ENCODE measurements around the gene AP1AR.
"Not testable (repeated sequence)": the region's sequence is repeated elsewhere in the genome, so short reads cannot be mapped to it uniquely, and the experiment has no call there.

The AP1AR gene, protein sequence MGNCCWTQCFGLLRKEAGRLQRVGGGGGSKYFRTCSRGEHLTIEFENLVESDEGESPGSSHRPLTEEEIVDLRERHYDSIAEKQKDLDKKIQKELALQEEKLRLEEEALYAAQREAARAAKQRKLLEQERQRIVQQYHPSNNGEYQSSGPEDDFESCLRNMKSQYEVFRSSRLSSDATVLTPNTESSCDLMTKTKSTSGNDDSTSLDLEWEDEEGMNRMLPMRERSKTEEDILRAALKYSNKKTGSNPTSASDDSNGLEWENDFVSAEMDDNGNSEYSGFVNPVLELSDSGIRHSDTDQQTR

DNA sequence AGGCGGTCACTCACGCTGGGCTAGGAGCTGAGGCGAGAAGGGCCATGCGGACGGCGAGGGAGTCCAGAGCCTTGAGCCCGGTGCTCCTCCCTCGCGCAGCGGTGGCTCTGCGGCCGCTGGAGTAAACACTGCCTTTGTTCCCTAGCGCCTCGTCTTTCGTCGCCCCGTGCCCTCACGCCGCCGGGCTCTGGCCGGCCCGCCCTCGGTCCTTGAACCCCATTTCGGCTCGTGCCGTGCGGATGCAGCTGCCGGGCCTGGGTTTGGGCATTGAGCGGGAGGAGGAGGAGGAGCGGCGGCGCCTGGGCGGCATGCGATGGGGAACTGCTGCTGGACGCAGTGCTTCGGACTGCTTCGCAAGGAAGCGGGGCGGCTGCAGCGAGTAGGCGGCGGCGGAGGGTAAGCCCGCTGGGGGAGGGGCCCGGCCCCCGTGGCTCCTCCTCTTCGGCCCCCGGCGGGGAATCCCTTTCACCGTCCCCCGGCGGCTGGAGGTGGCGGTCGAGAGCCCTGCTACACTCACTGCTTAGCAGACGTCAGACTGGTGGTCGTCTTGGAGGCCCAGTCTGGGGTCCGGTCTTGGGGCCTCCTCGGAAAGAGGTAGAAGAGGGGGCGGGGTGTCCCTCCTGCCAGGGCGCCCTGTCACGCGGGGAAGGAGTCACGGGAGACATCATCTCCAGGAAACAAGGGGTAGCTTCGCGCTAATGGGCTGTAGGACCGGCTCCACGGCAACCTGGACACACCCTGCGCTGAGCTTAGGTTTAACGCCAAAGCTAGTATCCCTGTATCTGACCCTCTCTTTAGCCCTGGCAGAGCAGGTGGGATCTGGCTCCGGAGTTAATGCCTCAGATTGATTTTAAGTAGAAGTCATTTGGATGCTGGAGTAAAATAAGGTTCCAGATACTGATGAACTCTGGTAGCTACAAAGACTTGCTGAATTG lies at the start of gene AP1AR:
Gene AP1AR, plus strand, starts transcription at position 9 of the 935 bp plus-strand sequence. Its CDS starts 305 bp downstream, at position 314.
- DNase-seq (ENCODE audit: extremely low spot score, insufficient read length, low read depth) (peak; percentile 68), FAIRE-seq (peak; percentile 78)

DNA sequence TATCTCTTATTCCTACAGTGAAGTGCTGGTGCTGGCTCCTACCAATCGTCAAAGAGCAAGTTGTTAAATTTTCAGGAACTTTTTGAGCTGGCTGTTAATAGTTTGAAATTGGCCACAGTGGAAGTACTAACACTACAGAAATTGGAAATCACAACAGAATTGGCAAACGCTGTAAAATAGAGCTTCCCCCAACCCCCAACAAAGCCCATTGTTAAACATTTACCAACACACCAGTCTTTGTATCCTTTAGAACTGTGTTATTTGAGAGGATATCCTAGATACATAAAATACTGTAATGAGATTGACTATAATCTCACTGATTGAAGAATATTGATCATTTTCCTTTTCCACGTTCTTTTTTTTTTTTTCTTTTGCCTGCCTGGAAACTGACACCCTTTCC lies 49.0 kb upstream of the AP1AR start:
- no peak for FAIRE-seq
- DNase-seq (ENCODE audit: extremely low spot score, insufficient read length, low read depth) = no peak

DNA sequence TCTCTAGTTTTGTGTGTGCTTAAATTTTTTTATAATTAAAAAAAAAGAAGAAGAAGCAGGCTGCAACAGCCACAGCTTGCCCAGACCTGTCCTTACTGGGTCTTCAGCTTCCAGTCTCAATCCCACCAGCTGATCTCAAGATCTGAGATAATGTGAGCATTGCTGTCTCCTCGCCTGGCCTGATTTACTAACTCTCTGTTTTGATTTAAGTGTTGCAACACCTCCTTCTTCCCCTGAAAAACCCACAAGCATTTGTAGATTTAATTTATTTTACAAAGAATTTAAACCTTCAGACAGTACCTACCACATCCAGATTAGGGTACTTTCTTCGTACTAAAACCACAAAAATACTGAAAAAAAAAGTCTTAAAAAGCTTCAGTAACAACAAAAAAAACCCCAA lies 48.3 kb upstream of the AP1AR start:
- DNase-seq (ENCODE audit: extremely low spot score, insufficient read length, low read depth) (no peak), FAIRE-seq (no peak)

DNA sequence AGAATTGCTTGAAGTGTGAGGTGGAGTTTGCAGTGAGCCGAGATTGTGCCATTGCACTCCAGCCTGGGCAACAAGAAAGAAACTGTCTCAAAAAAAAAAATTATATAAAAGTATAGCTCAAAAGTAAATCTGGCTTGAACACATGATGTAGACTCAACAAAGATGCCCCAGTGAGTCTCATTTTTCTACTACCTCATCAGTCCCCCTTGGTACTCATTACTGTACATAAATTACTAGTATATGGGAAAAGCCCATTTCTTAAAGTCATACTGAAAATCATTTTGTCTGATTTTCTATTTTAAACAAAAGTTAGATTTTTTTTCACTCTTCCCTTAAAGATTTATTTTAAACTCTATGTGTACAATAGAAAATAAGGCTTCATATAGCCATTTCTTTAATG lies 47.1 kb upstream of the AP1AR start:
- no peak for DNase-seq (ENCODE audit: extremely low spot score, insufficient read length, low read depth)

DNA sequence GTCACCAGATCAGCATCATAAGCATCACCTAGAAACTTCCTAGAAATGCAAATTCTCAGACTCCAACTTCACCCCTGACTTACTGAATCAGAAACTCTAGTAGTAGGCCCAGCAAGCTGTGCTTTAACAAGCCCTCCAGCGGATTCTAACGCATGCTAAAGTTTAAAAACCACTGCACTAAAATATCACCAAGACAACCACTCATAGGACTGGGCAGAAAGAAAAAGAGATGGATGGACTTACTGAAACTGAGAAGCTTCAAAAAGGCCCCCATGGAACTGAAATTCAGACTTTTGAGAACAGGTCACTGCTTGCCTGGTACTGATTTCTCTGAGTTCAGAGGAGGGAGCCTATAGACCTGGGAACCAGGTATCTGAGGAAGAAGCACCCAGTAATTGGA lies 46.3 kb upstream of the AP1AR start:
- DNase-seq (ENCODE audit: extremely low spot score, insufficient read length, low read depth) = no peak
- FAIRE-seq = no peak

More for the DNA sequence above, 47.1 kb upstream of the AP1AR start:
- FAIRE-seq = no peak

DNA sequence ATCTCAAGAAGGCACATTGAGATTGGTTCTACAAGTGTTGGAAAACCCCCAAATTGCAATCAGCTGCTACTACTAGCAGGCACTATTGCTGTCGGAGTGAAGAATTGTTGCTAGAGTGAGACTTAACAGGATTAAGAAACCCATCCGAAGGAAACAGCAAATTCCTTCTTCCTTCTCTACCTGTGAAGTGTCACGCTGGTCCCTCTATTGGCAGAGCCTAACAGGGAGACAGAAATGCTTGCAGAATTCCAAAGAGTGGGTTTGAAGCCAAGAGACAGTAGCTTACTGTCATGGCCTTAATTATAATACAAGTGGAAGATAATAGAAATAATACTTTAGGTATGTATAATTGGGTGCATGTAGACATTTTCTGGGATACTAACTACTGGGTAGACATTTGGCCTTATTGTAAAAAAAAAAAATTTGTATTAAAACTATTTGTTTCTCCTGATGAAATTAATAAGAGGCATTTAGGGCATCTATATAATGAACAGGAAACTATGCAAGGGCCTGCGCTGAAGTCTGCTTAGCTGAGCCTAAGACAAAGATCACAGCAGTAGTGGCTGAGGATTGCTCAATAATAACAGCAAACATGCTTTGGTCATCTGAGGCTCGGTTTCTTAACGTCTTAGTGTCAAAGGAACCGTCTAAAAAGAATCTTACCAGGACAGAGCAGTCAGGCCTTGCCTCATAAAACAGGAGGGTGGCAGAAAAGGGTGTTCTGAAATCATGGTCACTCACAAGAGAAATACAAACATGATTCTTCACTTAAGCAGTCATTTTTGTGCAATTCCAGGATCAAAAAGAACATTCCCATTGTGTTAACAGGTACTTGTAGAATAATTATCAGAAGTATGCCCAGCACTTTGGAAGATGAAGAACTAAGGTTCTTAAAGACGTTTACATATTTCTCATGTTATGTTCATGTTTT lies 45.6 kb upstream of the AP1AR start:
- FAIRE-seq = no peak

DNA sequence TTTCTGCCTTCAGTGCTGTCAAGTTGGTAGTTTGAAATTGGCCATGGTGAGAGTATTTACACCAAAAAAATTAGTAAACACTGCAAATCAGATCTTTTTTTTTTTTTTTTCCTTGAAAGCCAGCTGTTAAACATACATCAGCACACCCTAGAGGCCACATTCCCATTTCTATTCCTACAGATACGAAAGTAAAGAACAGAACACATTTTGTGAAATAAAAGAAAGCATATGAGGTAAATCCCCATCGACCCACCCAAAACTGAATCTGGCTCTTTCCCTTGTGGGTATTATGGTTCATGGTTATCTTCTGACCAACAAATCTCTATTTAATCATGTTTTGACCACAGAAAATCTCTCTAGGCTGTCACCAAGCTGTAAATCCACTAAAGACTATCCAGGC lies 41.8 kb upstream of the AP1AR start:
- no peak for DNase-seq (ENCODE audit: extremely low spot score, insufficient read length, low read depth)
- FAIRE-seq = no peak

More for the DNA sequence above, 45.6 kb upstream of the AP1AR start:
- no peak for DNase-seq (ENCODE audit: extremely low spot score, insufficient read length, low read depth)

DNA sequence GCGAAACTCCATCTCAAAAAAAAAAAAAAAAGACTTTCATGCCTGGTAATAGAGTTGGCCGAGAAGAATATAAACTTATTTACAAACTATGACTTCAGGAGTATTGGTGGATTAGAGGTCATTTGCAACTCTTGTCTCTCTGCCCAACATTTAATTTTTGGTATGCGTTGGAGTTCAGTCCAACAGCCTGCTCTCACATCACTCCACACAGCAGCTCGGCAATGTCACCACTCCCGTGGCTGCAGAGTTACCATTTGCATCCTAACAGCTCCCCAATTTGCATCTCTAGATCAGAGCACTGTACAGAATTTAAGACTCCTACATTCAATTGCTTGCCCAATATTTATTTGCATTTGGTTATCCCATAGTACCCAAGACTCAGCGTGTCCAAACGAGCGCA lies 40.9 kb upstream of the AP1AR start:
- DNase-seq (ENCODE audit: extremely low spot score, insufficient read length, low read depth) (no peak), FAIRE-seq (no peak)

DNA sequence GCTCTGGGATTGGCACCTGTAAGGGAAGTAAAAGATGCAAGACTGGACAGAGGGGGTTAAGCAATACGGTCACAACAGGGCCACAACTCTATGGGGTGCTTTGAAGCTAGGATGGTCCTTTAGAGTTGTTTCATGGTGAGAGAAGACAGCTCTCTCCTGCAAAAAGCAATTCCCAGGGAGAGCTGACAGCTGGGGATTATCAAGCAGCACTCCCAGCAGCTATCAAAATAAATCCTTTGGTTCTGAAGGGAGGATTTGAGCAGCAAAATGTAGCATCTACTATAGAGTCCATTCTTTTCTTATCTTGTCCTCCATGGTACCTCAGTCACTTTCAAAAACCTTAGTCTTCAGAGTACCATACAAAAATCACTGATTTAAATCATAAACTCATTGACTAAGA lies 35.1 kb upstream of the AP1AR start:
- no peak for DNase-seq (ENCODE audit: extremely low spot score, insufficient read length, low read depth)
- no peak for FAIRE-seq

DNA sequence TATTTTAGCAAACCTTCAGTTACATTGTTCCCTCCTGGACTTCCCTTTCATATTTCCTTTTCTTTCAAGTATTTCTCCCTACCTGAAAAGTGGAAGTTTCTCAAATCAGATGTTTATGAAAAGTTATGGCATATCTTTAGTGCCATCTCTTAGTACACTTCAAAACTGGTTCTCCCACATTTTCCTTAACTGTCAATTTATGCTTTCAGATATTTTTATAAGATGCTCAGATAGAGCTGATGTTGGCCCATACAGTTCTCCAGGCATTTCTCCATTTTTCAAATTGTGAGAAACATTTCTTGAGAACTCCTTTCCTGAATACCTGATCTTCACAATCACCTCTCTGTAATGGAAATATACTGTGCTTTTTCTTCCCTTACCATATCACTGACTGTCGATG lies 32.5 kb upstream of the AP1AR start:
- FAIRE-seq = no peak
- DNase-seq (ENCODE audit: extremely low spot score, insufficient read length, low read depth) = no peak

DNA sequence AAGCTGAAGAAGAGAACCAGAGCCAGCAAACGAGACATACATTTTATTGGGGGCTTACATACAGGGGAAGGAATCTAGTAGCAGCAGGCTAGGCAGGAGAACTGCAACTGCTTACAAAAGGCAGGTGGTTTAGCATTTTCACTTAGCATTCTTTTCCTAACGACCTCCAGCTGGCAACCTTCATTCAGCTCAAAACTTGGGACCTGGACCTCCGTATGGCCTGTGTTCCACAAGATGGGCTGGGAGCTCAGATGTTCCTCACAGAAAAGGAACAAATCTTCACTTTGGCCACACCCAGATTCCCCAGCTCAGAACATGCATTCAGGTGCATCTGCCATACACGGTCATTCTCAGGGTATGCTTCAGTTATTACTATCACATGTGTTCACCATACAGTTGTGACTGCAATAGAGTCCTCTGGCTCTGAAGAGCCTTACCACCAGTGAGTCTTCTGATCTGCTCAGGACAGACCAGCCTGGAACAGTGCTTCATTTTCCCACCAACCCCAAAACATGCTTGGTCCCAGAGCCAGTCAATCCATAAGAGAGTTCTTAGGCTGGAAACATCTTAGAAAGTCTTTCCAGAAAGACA lies 29.6 kb upstream of the AP1AR start:
- FAIRE-seq = peak; percentile 33

DNA sequence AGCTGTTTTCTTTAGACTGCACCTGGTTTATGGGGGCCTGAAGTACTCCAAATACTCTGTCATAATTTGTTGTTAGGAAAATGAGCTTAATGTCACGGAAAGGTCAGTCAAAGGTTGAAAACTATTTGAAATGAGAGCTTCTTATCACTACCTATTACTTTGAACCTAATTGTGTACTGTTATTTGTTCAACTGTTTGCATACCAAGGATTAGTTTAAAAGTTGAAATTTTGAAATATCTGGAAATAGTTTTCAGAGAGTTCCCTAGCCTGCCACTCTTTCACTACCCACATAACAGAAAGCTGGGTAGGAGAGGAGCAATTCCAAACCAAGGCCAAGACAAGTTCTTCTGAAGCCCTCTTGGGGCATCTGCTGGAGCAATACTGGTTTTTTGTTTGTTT lies 28.0 kb upstream of the AP1AR start:
- DNase-seq (ENCODE audit: extremely low spot score, insufficient read length, low read depth) = no peak
- FAIRE-seq = no peak

More for the DNA sequence above, 29.6 kb upstream of the AP1AR start:
- DNase-seq (ENCODE audit: extremely low spot score, insufficient read length, low read depth) = no peak

DNA sequence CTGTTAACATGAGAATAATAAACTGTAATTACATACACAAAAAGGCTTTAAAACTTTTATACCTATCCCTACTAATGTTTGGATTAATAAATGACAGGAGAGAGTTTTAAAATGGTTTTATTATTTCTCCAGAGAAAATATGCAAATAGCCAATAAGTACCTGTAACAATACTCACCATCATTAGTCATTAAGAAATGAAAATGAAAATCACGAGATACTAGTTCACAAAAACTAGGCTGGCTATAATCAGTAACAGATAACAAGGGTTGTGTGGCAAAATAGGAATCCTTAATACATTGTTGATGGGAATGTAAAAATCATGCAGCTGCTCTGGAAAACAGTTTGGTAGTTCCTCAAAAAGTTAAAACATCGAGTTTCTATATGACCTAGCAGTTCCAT lies 25.2 kb upstream of the AP1AR start:
- FAIRE-seq (no peak), DNase-seq (ENCODE audit: extremely low spot score, insufficient read length, low read depth) (no peak)

DNA sequence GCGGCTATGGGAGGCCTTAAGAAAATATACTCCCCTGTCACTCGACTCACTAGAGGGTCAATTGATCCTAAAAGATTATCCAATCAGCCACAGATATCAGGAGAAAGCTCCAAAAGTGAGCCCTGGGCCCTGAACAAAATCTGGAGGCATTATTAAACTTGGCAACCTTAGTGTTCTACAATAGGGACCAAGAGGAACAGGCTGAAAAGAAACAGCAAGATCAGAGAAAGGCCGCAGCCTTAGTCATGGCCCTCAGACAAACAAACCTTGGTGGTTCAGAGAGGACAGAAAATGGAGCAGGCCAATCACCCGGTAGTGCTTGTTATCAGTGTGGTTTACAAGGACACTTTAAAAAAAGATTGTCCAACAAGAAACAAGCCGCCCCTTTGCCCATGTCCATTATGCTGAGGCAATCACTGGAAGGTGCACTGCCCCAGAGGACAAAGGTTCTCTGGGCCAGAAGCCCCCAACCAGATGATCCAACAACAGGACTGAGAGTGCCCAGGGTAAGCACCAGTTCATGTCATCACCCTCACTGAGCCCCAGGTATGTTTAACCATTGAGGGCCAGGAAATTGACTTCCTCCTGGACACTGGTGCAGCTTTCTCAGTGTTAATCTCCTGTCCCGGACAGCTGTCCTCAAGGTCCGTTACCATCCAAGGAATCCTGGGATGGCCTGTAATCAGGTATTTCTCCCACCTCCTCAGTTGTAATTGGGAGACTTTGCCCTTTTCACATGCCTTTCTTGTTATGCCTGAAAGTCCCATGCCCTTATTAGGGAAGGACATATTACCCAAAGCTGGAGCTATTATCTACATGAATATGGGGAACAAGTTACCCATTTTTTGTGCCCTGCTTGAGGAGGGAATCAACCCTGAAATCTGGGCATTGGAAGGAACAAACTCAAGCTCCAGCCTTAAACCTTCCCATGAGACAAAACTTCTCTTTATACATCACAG lies 23.2 kb upstream of the AP1AR start:
- not testable (repeated sequence) for FAIRE-seq; DNase-seq (ENCODE audit: extremely low spot score, insufficient read length, low read depth)

DNA sequence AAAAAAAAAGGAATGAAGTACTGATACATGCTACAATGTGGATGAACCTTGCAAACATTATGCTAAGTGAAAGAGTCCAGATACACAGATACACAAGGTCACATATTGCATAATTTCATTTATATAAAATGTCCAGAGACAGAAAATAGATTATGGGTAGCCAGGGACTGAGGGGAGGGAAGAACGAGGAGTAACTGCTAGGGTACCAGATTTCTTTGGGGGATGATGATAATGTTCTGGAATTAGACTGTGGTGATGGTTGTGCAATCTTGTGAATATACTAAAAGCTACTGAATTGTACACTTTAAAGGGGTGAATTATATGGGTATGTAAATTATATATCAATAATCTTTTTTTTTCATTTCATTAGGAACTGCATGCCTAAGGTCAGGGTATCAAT lies 20.8 kb upstream of the AP1AR start:
- DNase-seq (ENCODE audit: extremely low spot score, insufficient read length, low read depth) (no peak), FAIRE-seq (no peak)

DNA sequence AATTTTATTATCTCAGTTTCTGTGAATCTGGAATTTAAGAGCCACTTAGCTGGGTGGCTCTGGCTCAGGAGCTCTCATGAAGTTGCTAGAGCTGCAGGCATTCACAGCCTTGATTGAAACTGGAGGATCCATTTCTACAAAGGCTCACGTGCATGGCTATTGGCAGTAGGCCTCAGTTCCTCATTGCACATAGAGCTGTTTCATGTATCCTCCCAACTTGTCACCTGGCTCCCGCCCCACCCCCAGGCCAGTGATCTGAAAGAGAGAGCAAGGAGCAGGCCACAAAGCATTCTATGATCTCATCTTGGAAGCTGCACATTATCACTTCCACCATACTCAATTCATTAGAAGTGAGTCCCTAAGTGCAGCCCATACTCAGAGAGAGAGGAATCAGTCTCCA lies 18.5 kb upstream of the AP1AR start:
- FAIRE-seq = no peak
- no peak for DNase-seq (ENCODE audit: extremely low spot score, insufficient read length, low read depth)

DNA sequence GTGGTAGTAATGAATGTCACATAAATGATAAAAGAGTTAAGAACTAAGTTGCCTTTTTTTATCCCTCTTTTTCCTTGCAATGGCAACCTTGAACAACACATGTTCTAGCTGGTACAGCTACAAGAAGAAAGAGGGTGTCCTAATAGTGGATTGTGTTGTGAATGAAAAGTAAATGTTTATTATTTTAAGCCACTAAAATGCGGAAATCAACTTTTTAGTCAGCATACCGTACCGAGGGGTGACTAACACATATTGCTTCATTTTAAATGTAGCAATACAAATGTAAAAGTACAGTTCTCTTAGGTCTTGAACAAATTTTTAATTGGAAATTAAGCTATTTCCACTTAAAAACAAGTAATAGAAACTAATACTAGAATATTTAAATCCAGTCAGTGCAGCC lies 17.7 kb upstream of the AP1AR start:
- FAIRE-seq (no peak), DNase-seq (ENCODE audit: extremely low spot score, insufficient read length, low read depth) (no peak)

DNA sequence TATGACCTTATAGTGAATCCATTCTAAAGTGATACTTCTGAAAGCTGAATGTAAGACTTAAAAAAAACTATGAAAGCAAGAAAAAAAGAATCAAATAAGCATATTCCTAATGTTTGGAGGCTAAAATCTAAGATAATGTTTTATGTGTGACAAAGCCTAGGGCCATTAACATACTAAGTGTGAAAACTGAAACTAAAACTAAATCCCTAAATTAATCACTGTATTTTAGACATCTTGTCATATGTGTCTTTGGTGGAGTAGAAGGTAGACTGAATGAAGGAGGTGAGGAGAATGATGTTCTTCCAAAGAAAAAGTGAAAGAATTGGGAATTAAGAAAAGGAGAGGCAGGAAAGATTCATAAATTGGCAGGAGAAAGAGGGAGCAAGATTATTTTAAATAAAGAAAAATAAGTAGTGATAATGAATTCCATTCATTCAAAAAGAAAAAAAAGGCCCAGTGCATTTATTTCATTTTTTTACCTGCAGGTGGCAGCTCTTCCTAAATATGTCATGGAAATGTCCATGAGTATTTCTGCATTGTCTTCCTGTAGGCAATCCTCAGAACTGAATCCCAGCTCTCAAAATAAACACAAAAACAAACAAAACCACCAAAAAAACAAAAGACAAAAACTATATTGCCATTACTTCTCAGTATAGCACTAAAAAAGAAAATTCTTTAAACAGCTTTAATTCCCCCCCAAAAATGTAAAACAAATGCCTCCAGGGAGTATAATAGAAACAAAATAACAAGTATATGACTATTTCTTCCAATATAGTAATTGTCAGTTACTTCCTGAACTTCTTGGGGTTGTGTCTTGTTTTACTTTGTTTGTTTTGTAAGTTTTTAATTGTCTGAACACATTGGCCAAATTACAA lies 17.0 kb upstream of the AP1AR start:
- FAIRE-seq = peak; percentile 57
- no peak for DNase-seq (ENCODE audit: extremely low spot score, insufficient read length, low read depth)

Measured in GM18507 (cell line).